KMS-11 (cell line): ENCODE data around the gene PHC1.
A peak's percentile ranks its signal among the peaks of the same experiment; 100 is the strongest.

Experiments
- H2AFZ ChIP-seq: fragments of 200-600 bp; sonication (generic); 2 replicates; pipeline ENCODE4 v1.6.1; 2016; ENCODE audit warnings: antibody characterized with exemption, mixed run types, low read depth
- H3K27ac ChIP-seq: fragments of 200-600 bp; sonication (generic); 2 replicates; pipeline ENCODE4 v1.6.1; 2016; ENCODE audit warnings: mild to moderate bottlenecking, mixed run types
- H3K27me3 ChIP-seq: fragments of 200-600 bp; sonication (generic); 2 replicates; pipeline ENCODE4 v1.6.1; 2017; ENCODE audit warnings: mild to moderate bottlenecking, low read depth, mixed run types, moderate library complexity; ENCODE audit not compliant: insufficient read depth
- H3K36me3 ChIP-seq: fragments of 200-600 bp; sonication (generic); 2 replicates; pipeline ENCODE4 v1.6.1; 2017; ENCODE audit warnings: mild to moderate bottlenecking, mixed run types; ENCODE audit not compliant: insufficient read depth
- H3K4me1 ChIP-seq: fragments of 200-600 bp; sonication (generic); 2 replicates; pipeline ENCODE4 v1.6.1; 2016; ENCODE audit warnings: mild to moderate bottlenecking, low read depth, mixed run types; ENCODE audit not compliant: poor library complexity, severe bottlenecking
- H3K4me2 ChIP-seq: fragments of 200-600 bp; sonication (generic); 2 replicates; pipeline ENCODE4 v1.7.0; 2016; ENCODE audit warnings: mild to moderate bottlenecking, mixed run types
- H3K4me3 ChIP-seq: fragments of 200-600 bp; sonication (generic); IDR thresholded peaks from 2 replicates; pipeline ENCODE4 v1.6.1; 2017; ENCODE audit warnings: low read depth, low read length, mixed read lengths; ENCODE audit not compliant: insufficient read depth
- H3K79me2 ChIP-seq: fragments of 200-600 bp; sonication (generic); 2 replicates; pipeline ENCODE4 v1.6.1; 2016; ENCODE audit warnings: low read depth, mixed run types; ENCODE audit not compliant: insufficient read depth
- H3K9ac ChIP-seq: fragments of 200-600 bp; sonication (generic); 2 replicates; pipeline ENCODE4 v1.6.1; 2016; ENCODE audit warnings: mild to moderate bottlenecking, mixed run types
- H4K20me1 ChIP-seq: fragments of 200-600 bp; sonication (generic); 2 replicates; pipeline ENCODE4 v1.6.1; 2016; ENCODE audit warnings: mild to moderate bottlenecking, mixed run types; ENCODE audit not compliant: insufficient read depth
- TF ChIP-seq, protein P1 (sequence below): fragments of 200-600 bp; sonication (generic); conservative IDR thresholded peaks from 2 replicates; pipeline ENCODE4 v1.6.1; 2017; ENCODE audit warnings: low read depth, mild to moderate bottlenecking, antibody characterized with exemption, low read length, moderate library complexity, mixed read lengths

Gene PHC1

DNA sequence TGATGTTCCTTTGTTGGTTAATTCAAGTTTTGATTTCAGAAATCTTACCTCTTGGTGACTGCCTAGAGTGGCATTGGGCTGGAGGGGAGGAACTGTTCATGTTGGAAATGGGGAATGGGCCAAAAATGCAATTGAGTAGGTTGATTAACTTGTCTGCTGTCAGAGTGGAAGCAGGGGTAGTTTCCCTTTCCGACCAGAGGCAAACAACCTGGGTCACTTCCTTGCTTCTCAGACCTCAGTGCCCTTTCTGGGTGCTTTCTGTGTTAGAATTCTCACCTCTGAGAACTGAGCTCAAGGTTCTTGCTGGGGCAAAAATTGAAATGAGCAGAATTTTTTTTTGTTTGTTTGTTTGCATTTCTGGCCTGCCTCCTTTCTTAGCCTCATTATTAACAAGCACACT is 37.4 kb downstream of the PHC1 start:
- H3K4me3 ChIP-seq = no peak overlapping the region
- peak overlapping the region; percentile 91; the same call in 1 of the 2 replicates for H3K4me2 ChIP-seq
- no peak overlapping the region for H3K27ac ChIP-seq
- no peaks in the 10 kb centered on the region for H3K27me3 ChIP-seq
- peaks cover 24% of the 10 kb centered on the region for H3K4me1 ChIP-seq
- no peaks in the 10 kb centered on the region for H3K36me3 ChIP-seq
- H3K79me2 ChIP-seq = peaks cover 27% of the 10 kb centered on the region
- no peak overlapping the region for H3K9ac ChIP-seq
- TF ChIP-seq, protein P1, sequence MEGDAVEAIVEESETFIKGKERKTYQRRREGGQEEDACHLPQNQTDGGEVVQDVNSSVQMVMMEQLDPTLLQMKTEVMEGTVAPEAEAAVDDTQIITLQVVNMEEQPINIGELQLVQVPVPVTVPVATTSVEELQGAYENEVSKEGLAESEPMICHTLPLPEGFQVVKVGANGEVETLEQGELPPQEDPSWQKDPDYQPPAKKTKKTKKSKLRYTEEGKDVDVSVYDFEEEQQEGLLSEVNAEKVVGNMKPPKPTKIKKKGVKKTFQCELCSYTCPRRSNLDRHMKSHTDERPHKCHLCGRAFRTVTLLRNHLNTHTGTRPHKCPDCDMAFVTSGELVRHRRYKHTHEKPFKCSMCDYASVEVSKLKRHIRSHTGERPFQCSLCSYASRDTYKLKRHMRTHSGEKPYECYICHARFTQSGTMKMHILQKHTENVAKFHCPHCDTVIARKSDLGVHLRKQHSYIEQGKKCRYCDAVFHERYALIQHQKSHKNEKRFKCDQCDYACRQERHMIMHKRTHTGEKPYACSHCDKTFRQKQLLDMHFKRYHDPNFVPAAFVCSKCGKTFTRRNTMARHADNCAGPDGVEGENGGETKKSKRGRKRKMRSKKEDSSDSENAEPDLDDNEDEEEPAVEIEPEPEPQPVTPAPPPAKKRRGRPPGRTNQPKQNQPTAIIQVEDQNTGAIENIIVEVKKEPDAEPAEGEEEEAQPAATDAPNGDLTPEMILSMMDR = no peak
- no peak overlapping the region for H2AFZ ChIP-seq
- H4K20me1 ChIP-seq = peaks cover 5% of the 10 kb centered on the region; the same call in 1 of the 2 replicates

DNA sequence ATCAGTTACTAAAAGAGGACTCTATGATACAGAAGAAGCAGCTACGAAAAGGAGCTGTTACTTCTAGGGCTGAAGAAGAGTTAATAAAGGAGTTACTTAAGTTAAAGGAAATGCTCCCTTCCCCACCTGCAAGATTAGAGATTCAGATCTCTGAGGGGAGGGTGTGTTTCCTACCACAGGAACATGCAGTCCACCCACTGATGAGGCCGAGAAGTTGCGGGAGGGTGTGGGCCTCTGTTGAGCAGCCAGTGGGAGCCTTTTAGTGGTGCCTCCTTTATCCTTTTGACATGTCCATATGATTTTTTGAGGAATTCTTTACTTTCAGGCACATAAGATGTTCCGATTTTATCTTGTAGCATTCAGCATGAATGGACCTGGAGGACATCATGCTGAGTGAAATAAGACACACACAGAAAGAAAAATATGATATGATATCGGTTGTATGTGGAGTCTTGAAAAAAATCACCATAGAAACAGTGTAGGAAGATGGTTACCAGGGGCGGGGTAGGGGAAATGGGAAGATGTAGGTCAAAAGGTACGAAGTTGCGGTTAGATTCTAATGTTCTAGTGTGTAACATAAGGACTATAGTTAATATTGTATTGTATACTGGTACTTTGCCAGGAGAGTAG is 39.6 kb downstream of the PHC1 start:
- TF ChIP-seq, protein P1 = no peak
- H3K9ac ChIP-seq = no peak overlapping the region

DNA sequence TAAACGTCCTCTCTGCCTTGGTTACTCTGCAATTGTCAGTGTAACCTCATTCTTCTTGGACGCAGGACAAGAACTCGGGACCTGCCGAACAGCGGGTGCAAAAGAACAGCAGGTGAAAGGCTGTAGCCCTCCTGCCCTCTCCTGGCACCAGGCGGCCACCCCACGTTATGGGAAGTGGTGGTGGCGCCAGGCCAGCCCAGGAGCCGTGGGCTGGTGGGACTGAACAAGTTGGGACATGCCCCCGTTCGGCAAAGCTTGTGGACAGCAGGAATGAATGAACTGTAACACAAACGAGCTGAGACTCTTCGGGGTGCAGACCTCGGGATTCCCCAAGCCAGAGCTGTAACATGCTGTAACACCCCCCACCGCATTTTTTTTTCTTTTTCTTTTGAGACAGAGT is 41.8 kb downstream of the PHC1 start:
- Histone ChIP-seq H3K4me1 (peaks cover 4% of the 10 kb centered on the region), H4K20me1 (no peaks in the 10 kb centered on the region), H3K4me3 (no peak overlapping the region), H3K79me2 (no peaks in the 10 kb centered on the region), H3K27me3 (no peaks in the 10 kb centered on the region), H2AFZ (no peak overlapping the region), H3K4me2 (no peak overlapping the region), H3K27ac (no peak overlapping the region), H3K9ac (no peak overlapping the region), H3K36me3 (no peaks in the 10 kb centered on the region)
- TF ChIP-seq, protein P1 = no peak

More for the DNA sequence above, 39.6 kb downstream of the PHC1 start:
- H3K4me2 ChIP-seq = no peak overlapping the region
- no peak overlapping the region for H2AFZ ChIP-seq
- H3K27ac ChIP-seq = no peak overlapping the region
- H3K79me2 ChIP-seq = peaks cover 6% of the 10 kb centered on the region
- no peaks in the 10 kb centered on the region for H3K36me3 ChIP-seq
- no peaks in the 10 kb centered on the region for H3K27me3 ChIP-seq
- H3K4me3 ChIP-seq = no peak overlapping the region
- H4K20me1 ChIP-seq = no peaks in the 10 kb centered on the region
- H3K4me1 ChIP-seq = peaks cover 7% of the 10 kb centered on the region

DNA sequence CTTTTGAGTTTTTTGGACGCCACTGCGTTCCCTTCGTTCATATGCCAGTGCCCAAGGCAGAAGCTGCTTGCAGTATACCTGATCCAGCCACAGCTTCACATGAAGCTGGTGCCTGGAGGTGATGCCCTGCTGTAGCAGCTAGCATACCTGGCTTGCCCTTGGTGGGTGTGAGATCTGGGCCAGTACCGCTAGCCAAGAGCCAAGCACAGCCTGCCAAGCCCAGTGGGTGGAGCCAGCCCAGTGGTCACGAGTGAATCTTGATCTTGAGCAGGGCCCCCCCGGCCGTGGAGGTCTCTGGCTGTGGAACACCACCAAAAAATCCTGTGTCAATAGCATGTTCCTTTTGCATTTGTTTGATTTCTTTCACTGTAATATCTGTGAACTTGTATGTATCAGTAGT is 42.5 kb downstream of the PHC1 start:
- no peak overlapping the region for H3K4me2 ChIP-seq
- no peaks in the 10 kb centered on the region for H4K20me1 ChIP-seq
- H3K4me1 ChIP-seq = no peaks in the 10 kb centered on the region
- no peak overlapping the region for H2AFZ ChIP-seq
- H3K9ac ChIP-seq = no peak overlapping the region
- H3K27me3 ChIP-seq = no peaks in the 10 kb centered on the region
- TF ChIP-seq, protein P1 = no peak
- H3K79me2 ChIP-seq = no peaks in the 10 kb centered on the region
- no peak overlapping the region for H3K4me3 ChIP-seq
- H3K36me3 ChIP-seq = no peaks in the 10 kb centered on the region
- no peak overlapping the region for H3K27ac ChIP-seq
